ENCODE data around the gene FOXP4. TPM values are rescaled to one million over a fixed set of nuclear protein-coding genes. Genes with fewer than 3 reads are reported as not detected.

The FOXP4 gene
- polyA plus RNA-seq, 2 of the 4 experiments (the other 2 are of a cell fraction) = 2.6 to 14.2 TPM

DNA sequence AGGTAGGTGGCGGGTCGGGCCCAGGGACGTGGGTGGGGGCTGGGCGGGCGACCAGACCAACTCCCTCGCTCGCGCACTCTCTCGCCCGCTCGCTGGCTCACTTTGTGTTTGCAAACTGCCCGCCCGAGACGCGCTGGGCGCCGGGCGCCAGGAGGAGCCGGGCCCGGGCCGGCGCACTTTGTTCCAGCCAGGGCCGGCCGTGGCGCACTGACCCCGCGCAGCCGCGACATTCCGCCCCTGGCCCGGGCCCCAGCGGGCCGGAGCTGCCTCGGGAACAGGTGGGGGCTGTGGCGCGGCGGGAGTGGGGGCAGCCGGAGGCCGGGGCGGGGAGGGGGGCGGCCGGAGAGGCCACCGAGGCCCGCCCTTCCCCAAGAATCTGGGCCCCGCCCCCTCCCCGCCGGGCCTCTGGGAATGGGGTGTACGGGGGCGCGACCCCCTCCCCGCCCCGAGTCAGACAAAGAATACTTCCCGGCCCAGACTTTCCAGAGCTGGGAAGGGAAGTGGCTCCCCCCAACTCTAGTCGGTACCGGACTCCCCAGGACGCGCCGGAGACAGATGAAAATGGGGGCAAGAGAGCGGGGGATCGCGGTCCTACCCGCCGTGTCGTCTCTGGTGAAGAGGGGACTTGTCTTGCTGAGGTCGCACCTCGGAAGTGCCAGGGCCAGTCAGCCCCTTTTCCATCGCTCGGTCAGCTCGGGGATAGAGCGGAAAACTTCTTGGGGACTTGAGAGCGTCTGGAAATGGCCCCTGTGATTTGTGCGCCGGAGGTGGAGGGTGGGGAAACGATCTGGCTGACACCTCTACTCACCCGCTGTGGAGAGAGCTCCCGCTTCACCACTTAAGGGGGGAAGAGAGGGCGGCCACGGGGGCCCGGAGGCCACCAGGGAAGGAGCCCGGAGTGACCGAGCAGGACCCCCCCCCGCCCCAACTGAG lies 951 bp downstream of the FOXP4 start:
- Histone ChIP-seq H3K4me3 (peak overlapping the region; percentile 95), H3K9me3 (no peaks in the 10 kb centered on the region), H3K27ac (peak overlapping the region; percentile 99 to 100), H3K4me1 (peaks cover 15% of the 10 kb centered on the region; the same call in 1 of the 3 replicates), H3K4me2 (peak overlapping the region; percentile 85)
- ChIA-PET POLR2A (interaction anchor here (0.5 kb wide), 1 partner anchor 31 kb away, joined by 3 read pairs; no protein-coding TSS in a partner anchor), CTCF (interaction anchor here (0.9 kb wide), 1 partner anchor 45 kb away, joined by 4 read pairs; no protein-coding TSS in a partner anchor)
- TF ChIP-seq CHD4 (IDR thresholded peaks at IDR 0.05; ENCODE audit: borderline replicate concordance) (no peak), TFCP2L1 (CRISPR knock-in tag; IDR thresholded peaks at IDR 0.05) (no peak), CTCF (IDR thresholded peaks at IDR 0.05) (no peak), KDM1A (IDR thresholded peaks at IDR 0.05; ENCODE audit: low read depth) (no peak), MAZ (IDR thresholded peaks at IDR 0.05; ENCODE audit: borderline replicate concordance, low read depth, low read length) (no peak), FOSL2 (IDR thresholded peaks at IDR 0.05) (no peak), FOSL2 (CRISPR knock-in tag; IDR thresholded peaks at IDR 0.05) (no peak), RARB (CRISPR knock-in tag; IDR thresholded peaks at IDR 0.05) (no peak), RNF2 (IDR thresholded peaks at IDR 0.05; ENCODE audit: borderline replicate concordance, low read depth) (no peak), EHF (CRISPR knock-in tag; IDR thresholded peaks at IDR 0.05) (no peak)
- 5% methylated on average over 13 of the region's 82 CpGs for WGBS (ENCODE audit: missing lambda C conversion rate)
- peak; percentile 13 to 20 for DNase-seq (ENCODE audit: low read depth in 1 of 2, low spot score in 1 of 2)
- peak; percentile 19 to 62 for ATAC-seq
- no peak for FAIRE-seq

- Histone ChIP-seq H3K9me3 (no peaks in the 10 kb centered on the region), H3K4me3 (peak overlapping the region; percentile 95), H3K4me2 (peak overlapping the region; percentile 85), H3K4me1 (peaks cover 18% of the 10 kb centered on the region), H3K27ac (peak overlapping the region; percentile 99 to 100)
- ATAC-seq (no peak), FAIRE-seq (no peak), DNase-seq (ENCODE audit: low read depth in 1 of 2, low spot score in 1 of 2) (no peak)
- CTCF ChIA-PET = no interaction called here
- no peak for TF ChIP-seq RCOR1 (IDR thresholded peaks at IDR 0.05; ENCODE audit: low read depth, low read length)
- no peak for TF ChIP-seq MAFK (IDR thresholded peaks at IDR 0.05; ENCODE audit: partially characterized antibody)
- TF ChIP-seq MYC (IDR thresholded peaks at IDR 0.05; ENCODE audit: borderline replicate concordance, low read length) = no peak
- TF ChIP-seq HOXB5 (CRISPR knock-in tag; IDR thresholded peaks at IDR 0.05) = no peak
- TF ChIP-seq NFE2L2 (conservative IDR thresholded peaks at IDR 0.05; ENCODE audit: low read length) = no peak
- TF ChIP-seq TFCP2L1 (CRISPR knock-in tag; IDR thresholded peaks at IDR 0.05) = no peak
- TF ChIP-seq, protein P1, sequence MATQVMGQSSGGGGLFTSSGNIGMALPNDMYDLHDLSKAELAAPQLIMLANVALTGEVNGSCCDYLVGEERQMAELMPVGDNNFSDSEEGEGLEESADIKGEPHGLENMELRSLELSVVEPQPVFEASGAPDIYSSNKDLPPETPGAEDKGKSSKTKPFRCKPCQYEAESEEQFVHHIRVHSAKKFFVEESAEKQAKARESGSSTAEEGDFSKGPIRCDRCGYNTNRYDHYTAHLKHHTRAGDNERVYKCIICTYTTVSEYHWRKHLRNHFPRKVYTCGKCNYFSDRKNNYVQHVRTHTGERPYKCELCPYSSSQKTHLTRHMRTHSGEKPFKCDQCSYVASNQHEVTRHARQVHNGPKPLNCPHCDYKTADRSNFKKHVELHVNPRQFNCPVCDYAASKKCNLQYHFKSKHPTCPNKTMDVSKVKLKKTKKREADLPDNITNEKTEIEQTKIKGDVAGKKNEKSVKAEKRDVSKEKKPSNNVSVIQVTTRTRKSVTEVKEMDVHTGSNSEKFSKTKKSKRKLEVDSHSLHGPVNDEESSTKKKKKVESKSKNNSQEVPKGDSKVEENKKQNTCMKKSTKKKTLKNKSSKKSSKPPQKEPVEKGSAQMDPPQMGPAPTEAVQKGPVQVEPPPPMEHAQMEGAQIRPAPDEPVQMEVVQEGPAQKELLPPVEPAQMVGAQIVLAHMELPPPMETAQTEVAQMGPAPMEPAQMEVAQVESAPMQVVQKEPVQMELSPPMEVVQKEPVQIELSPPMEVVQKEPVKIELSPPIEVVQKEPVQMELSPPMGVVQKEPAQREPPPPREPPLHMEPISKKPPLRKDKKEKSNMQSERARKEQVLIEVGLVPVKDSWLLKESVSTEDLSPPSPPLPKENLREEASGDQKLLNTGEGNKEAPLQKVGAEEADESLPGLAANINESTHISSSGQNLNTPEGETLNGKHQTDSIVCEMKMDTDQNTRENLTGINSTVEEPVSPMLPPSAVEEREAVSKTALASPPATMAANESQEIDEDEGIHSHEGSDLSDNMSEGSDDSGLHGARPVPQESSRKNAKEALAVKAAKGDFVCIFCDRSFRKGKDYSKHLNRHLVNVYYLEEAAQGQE (IDR thresholded peaks at IDR 0.05) = no peak
- TF ChIP-seq SMC3 (IDR thresholded peaks at IDR 0.05) = no peak
- TF ChIP-seq GATA3 (IDR thresholded peaks at IDR 0.05; ENCODE audit: borderline replicate concordance) = no peak
- POLR2A ChIA-PET = no interaction called here
- WGBS (ENCODE audit: missing lambda C conversion rate) = 94% methylated on average over 11 of the region's 21 CpGs
Measured at GRCh38 chr6:41547799-41548097, 1.6 kb downstream of the FOXP4 start.

Data from A549 (cell line).